H9 (cell line): ENCODE results near the gene RNF113B. TPM values are rescaled to one million over a fixed set of nuclear protein-coding genes. Genes with fewer than 3 reads are reported as not detected.
A peak's percentile ranks its signal among the peaks of the same experiment; 100 is the strongest.

Experiments used
- DNase-seq: peaks from one replicate; pipeline ENCODE4 v3.0.0-alpha.2; 2017
- H2AFZ ChIP-seq: one replicate; pipeline ENCODE4 v1.6.1; 2013; ENCODE audit warnings: mild to moderate bottlenecking, low read length, control low read depth, moderate library complexity
- H2AK5ac ChIP-seq: 2 replicates; pipeline ENCODE4 v1.6.1; 2013; ENCODE audit warnings: low read length, control low read depth, mixed read lengths; ENCODE audit not compliant: insufficient read length
- H2BK120ac ChIP-seq: one replicate; pipeline ENCODE4 v1.6.1; 2013; ENCODE audit warnings: low read depth, mild to moderate bottlenecking, low read length, control low read depth, inconsistent platforms; ENCODE audit not compliant: poor library complexity, severe bottlenecking
- H2BK12ac ChIP-seq: 2 replicates; pipeline ENCODE4 v1.6.1; 2013; ENCODE audit warnings: low read length, control low read depth, mixed read lengths, low read depth; ENCODE audit not compliant: insufficient read length
- H2BK15ac ChIP-seq: 2 replicates; pipeline ENCODE4 v1.6.1; 2013; ENCODE audit warnings: low read depth, low read length, control low read depth
- H2BK20ac ChIP-seq: one replicate; pipeline ENCODE4 v1.6.1; 2013; ENCODE audit warnings: low read depth, mild to moderate bottlenecking, low read length, control low read depth, inconsistent platforms; ENCODE audit not compliant: poor library complexity, severe bottlenecking
- H2BK5ac ChIP-seq: 2 replicates; pipeline ENCODE4 v1.6.1; 2013; ENCODE audit warnings: low read length, control low read depth, mixed read lengths; ENCODE audit not compliant: insufficient read length
- H3K14ac ChIP-seq: 2 replicates; pipeline ENCODE4 v1.6.1; 2013; ENCODE audit warnings: low read length, control low read depth; ENCODE audit not compliant: insufficient read depth
- H3K18ac ChIP-seq: 2 replicates; pipeline ENCODE4 v1.6.1; 2013; ENCODE audit warnings: low read depth, mild to moderate bottlenecking, mixed read lengths, low read length, control low read depth; ENCODE audit not compliant: insufficient read length
- H3K23ac ChIP-seq: 2 replicates; pipeline ENCODE4 v1.6.1; 2013; ENCODE audit warnings: low read length, control low read depth, mixed read lengths, low read depth; ENCODE audit not compliant: insufficient read length
- H3K23me2 ChIP-seq: 2 replicates; pipeline ENCODE4 v1.6.1; 2013; ENCODE audit warnings: low read depth, mild to moderate bottlenecking, mixed read lengths, low read length, control low read depth; ENCODE audit not compliant: insufficient read length, poor library complexity, severe bottlenecking
- H3K27ac ChIP-seq: 2 replicates; pipeline ENCODE4 v1.5.1; 2013; ENCODE audit warnings: low read length, control low read depth, mixed read lengths, low read depth; ENCODE audit not compliant: insufficient read length
- H3K27me3 ChIP-seq: 2 replicates; pipeline ENCODE4 v1.6.1; 2013; ENCODE audit warnings: low read length, control low read depth, inconsistent platforms; ENCODE audit not compliant: insufficient read depth
- H3K4ac ChIP-seq: 2 replicates; pipeline ENCODE4 v1.6.1; 2013; ENCODE audit warnings: low read depth, mild to moderate bottlenecking, control low read depth, inconsistent platforms, low read length, moderate library complexity
- H3K4me1 ChIP-seq: 2 replicates; pipeline ENCODE4 v1.6.1; 2013; ENCODE audit warnings: low read length, control low read depth, inconsistent platforms; ENCODE audit not compliant: insufficient read depth
- H3K4me2 ChIP-seq: 2 replicates; pipeline ENCODE4 v1.6.1; 2013; ENCODE audit warnings: low read length, control low read depth, mixed read lengths; ENCODE audit not compliant: insufficient read length, insufficient read depth
- H3K56ac ChIP-seq: 2 replicates; pipeline ENCODE4 v1.6.1; 2013; ENCODE audit warnings: low read depth, mild to moderate bottlenecking, mixed read lengths, low read length, control low read depth; ENCODE audit not compliant: insufficient read length
- H3K79me1 ChIP-seq: 2 replicates; pipeline ENCODE4 v1.6.1; 2013; ENCODE audit warnings: low read depth, mild to moderate bottlenecking, moderate library complexity, low read length, control low read depth, inconsistent platforms; ENCODE audit not compliant: insufficient read depth, poor library complexity, severe bottlenecking
- H3K79me2 ChIP-seq: 2 replicates; pipeline ENCODE4 v1.6.1; 2013; ENCODE audit warnings: low read length, control low read depth, inconsistent platforms; ENCODE audit not compliant: insufficient read depth
- H3K9ac ChIP-seq: 2 replicates; pipeline ENCODE4 v1.6.1; 2013; ENCODE audit warnings: low read length, control low read depth, mixed read lengths; ENCODE audit not compliant: insufficient read length; ENCODE audit errors: extremely low read depth
- H3K9me3 ChIP-seq: one replicate; pipeline ENCODE4 v1.6.1; 2013; ENCODE audit warnings: low read depth, low read length, inconsistent platforms; ENCODE audit not compliant: control insufficient read depth
- H3T11ph ChIP-seq: one replicate; pipeline ENCODE4 v1.6.1; 2013; ENCODE audit warnings: mild to moderate bottlenecking, low read length, control low read depth, inconsistent platforms
- H4K20me1 ChIP-seq: one replicate; pipeline ENCODE4 v1.6.1; 2013; ENCODE audit not compliant: control insufficient read depth, insufficient read length, insufficient read depth
- H4K5ac ChIP-seq: 2 replicates; pipeline ENCODE4 v1.6.1; 2013; ENCODE audit warnings: low read depth, mild to moderate bottlenecking, mixed read lengths, low read length, control low read depth; ENCODE audit not compliant: insufficient read length
- H4K8ac ChIP-seq: replicated peaks from 2 replicates; pipeline ENCODE4 v1.6.1; 2013; ENCODE audit warnings: low read length, control low read depth, mixed read lengths, low read depth; ENCODE audit not compliant: insufficient read length
- H4K91ac ChIP-seq: 2 replicates; pipeline ENCODE4 v1.6.1; 2013; ENCODE audit warnings: low read depth, mild to moderate bottlenecking, moderate library complexity, mixed read lengths, low read length, control low read depth; ENCODE audit not compliant: insufficient read length
- H3K27ac Mint-ChIP-seq, 3 experiments: 2 replicates in 2 of 3; 3 replicates in 1 of 3; pipeline ENCODE4 v1.8.0; 2020 to 2021; ENCODE audit warnings: mixed read lengths in 3 of 3, mild to moderate bottlenecking in 1 of 3, moderate library complexity in 1 of 3
- H3K27me3 Mint-ChIP-seq: 2 replicates; pipeline ENCODE4 v1.8.0; 2021; ENCODE audit warnings: low read depth, mild to moderate bottlenecking, moderate library complexity, mixed read lengths
- H3K36me3 Mint-ChIP-seq, 3 experiments: 2 replicates in 2 of 3; 3 replicates in 1 of 3; pipeline ENCODE4 v1.8.0; 2020 to 2021; ENCODE audit warnings: low read depth in 3 of 3, mixed read lengths in 3 of 3; ENCODE audit not compliant: insufficient read depth in 1 of 3
- H3K4me1 Mint-ChIP-seq, 2 experiments: 2 replicates each; pipeline ENCODE4 v1.8.0; 2020; ENCODE audit warnings: mixed read lengths in 2 of 2
- H3K4me3 Mint-ChIP-seq, 2 experiments: 2 replicates in 1 of 2; 3 replicates in 1 of 2; pipeline ENCODE4 v1.8.0; 2020 to 2021; ENCODE audit warnings: mild to moderate bottlenecking in 2 of 2, mixed read lengths in 2 of 2, moderate library complexity in 1 of 2
- H3K9me3 Mint-ChIP-seq, 2 experiments: 2 replicates in 1 of 2; 3 replicates in 1 of 2; pipeline ENCODE4 v1.8.0; 2020; ENCODE audit warnings: mild to moderate bottlenecking in 2 of 2, mixed read lengths in 2 of 2, moderate library complexity in 1 of 2
- CTCF ChIP-seq: fragments of 200-600 bp; sonication (generic); conservative IDR thresholded peaks from 3 replicates; pipeline ENCODE4 v1.8.0; 2021; ENCODE audit warnings: antibody characterized with exemption, mild to moderate bottlenecking
- WGBS: extraction: QIAGEN DNeasy Blood & Tissue Kit; methylation state at CpG from one replicate; pipeline ENCODE4 v1.1.7; 2013; ENCODE audit warnings: missing lambda C conversion rate, low lambda C conversion rate, mixed read lengths; ENCODE audit not compliant: insufficient read length; ENCODE audit errors: extremely low coverage; 5-methylcytosine and 5-hydroxymethylcytosine counted together
- total RNA-seq: library from RNA; stranded (reverse); gene quantifications from 2 replicates; pipeline ENCODE4 v1.2.1, GENCODE V29; 2021

Gene RNF113B
- total RNA-seq, 1 experiment from 2014 or later = not detected

GRCh38 chr13:98198683-98199082 lies 21.6 kb upstream of the RNF113B start:
- H3K23me2 ChIP-seq = peaks cover 6% of the 10 kb centered on the region
- no peak for TF ChIP-seq CTCF
- H2BK20ac ChIP-seq = no peak overlapping the region
- H2AK5ac ChIP-seq = no peak overlapping the region
- peaks cover 2 to 3% of the 10 kb centered on the region in 2 experiments; a peak in 3 of 5 replicates for H3K9me3 Mint-ChIP-seq
- peaks cover 4 to 15% (median 5%) of the 10 kb centered on the region in 3 experiments; a peak in 4 of 7 replicates for H3K36me3 Mint-ChIP-seq
- H2BK12ac ChIP-seq = no peak overlapping the region
- H3K27ac Mint-ChIP-seq = peak overlapping the region; percentile 83 to 99 (median 97); a peak in 4 of 7 replicates
- no peaks in the 10 kb centered on the region for H3K9me3 ChIP-seq
- H4K91ac ChIP-seq = no peak overlapping the region
- peaks cover 9% of the 10 kb centered on the region for H3K4me1 ChIP-seq
- peak overlapping the region; percentile 1 for H3K27ac ChIP-seq
- no peak overlapping the region for H3K9ac ChIP-seq
- no peaks in the 10 kb centered on the region for H4K20me1 ChIP-seq
- no peak overlapping the region for H4K5ac ChIP-seq
- no peak overlapping the region for H3K56ac ChIP-seq
- no peak overlapping the region for H3K4me3 Mint-ChIP-seq
- H3K14ac ChIP-seq = no peak overlapping the region
- no peak overlapping the region for H2AFZ ChIP-seq
- no peak overlapping the region for H3K23ac ChIP-seq
- no peaks in the 10 kb centered on the region for H3K27me3 ChIP-seq
- H4K8ac ChIP-seq = no peak overlapping the region
- H3K4me2 ChIP-seq = peak overlapping the region; percentile 82
- no CpG with 5 or more reads among the region's 4 CpGs for WGBS
- no peak overlapping the region for H3K18ac ChIP-seq
- no peak for DNase-seq
- H2BK120ac ChIP-seq = no peak overlapping the region
- no peak overlapping the region for H2BK15ac ChIP-seq
- no peak overlapping the region for H3T11ph ChIP-seq
- no peak overlapping the region for H3K4ac ChIP-seq
- no peak overlapping the region for H2BK5ac ChIP-seq
- H3K27me3 Mint-ChIP-seq = no peaks in the 10 kb centered on the region; the same call in 1 of the 2 replicates
- peaks cover 54 to 60% of the 10 kb centered on the region in 2 experiments for H3K4me1 Mint-ChIP-seq
- H3K79me1 ChIP-seq = peaks cover 3% of the 10 kb centered on the region
- peaks cover 3% of the 10 kb centered on the region; the same call in 1 of the 2 replicates for H3K79me2 ChIP-seq
